DOHH2 (cell line): Measurements from ENCODE around the gene SFXN1.

Experiments
- H3F3A ChIP-seq: fragments of 200-600 bp; sonication (generic), shearing (Covaris generic); 2 replicates; pipeline ENCODE4 v1.6.0; 2016; ENCODE audit warnings: antibody characterized with exemption, mild to moderate bottlenecking; ENCODE audit not compliant: control insufficient read depth, insufficient read depth
- H3K27ac ChIP-seq: fragments of 200-600 bp; sonication (generic); 2 replicates; pipeline ENCODE4 v1.5.1; 2014; ENCODE audit warnings: low read depth, mild to moderate bottlenecking, low read length, moderate library complexity
- H3K27me3 ChIP-seq: fragments of 200-600 bp; sonication (generic); 2 replicates; pipeline ENCODE4 v1.6.1; 2014; ENCODE audit warnings: mild to moderate bottlenecking, low read length, mixed read lengths; ENCODE audit not compliant: control insufficient read depth
- H3K36me3 ChIP-seq: fragments of 200-600 bp; sonication (generic); 2 replicates; pipeline ENCODE4 v1.6.1; 2014; ENCODE audit warnings: mild to moderate bottlenecking, low read length, moderate library complexity, mixed read lengths; ENCODE audit not compliant: control insufficient read depth
- H3K4me1 ChIP-seq: fragments of 200-600 bp; sonication (generic); 2 replicates; pipeline ENCODE4 v1.6.1; 2014; ENCODE audit warnings: mild to moderate bottlenecking, low read length, mixed read lengths; ENCODE audit not compliant: control insufficient read depth
- H3K4me2 ChIP-seq: fragments of 200-600 bp; sonication (generic); 2 replicates; pipeline ENCODE4 v1.6.0; 2014; ENCODE audit warnings: mild to moderate bottlenecking, low read length, moderate library complexity
- H3K4me3 ChIP-seq: fragments of 200-600 bp; sonication (generic); 2 replicates; pipeline ENCODE4 v1.5.1; 2014; ENCODE audit warnings: mild to moderate bottlenecking, low read length, mixed read lengths
- H3K79me2 ChIP-seq: fragments of 200-600 bp; sonication (generic); 2 replicates; pipeline ENCODE4 v1.6.1; 2014; ENCODE audit warnings: mild to moderate bottlenecking, low read length, mixed read lengths; ENCODE audit not compliant: control insufficient read depth
- H3K9me2 ChIP-seq: fragments of 200-600 bp; sonication (generic); replicated peaks from 2 replicates; pipeline ENCODE4 v1.6.1; 2014; ENCODE audit warnings: mild to moderate bottlenecking, low read length, mixed read lengths; ENCODE audit not compliant: control insufficient read depth
- H3K9me3 ChIP-seq: fragments of 200-600 bp; sonication (generic); 2 replicates; pipeline ENCODE4 v1.6.1; 2014; ENCODE audit warnings: antibody characterized with exemption, low read length, mixed read lengths; ENCODE audit not compliant: control insufficient read depth, insufficient read depth
- H4K20me1 ChIP-seq: fragments of 200-600 bp; sonication (generic); 2 replicates; pipeline ENCODE4 v1.6.0; 2014; ENCODE audit warnings: low read depth, mild to moderate bottlenecking, antibody characterized with exemption, low read length, moderate library complexity; ENCODE audit not compliant: control insufficient read depth, insufficient read depth
- EZH2phosphoT487 ChIP-seq: fragments of 200-600 bp; sonication (generic); IDR thresholded peaks from 2 replicates; pipeline ENCODE4 v1.6.1; 2017; ENCODE audit warnings: borderline replicate concordance, mild to moderate bottlenecking, antibody characterized with exemption, low read length, moderate library complexity, mixed read lengths
- TF ChIP-seq, protein P1 (sequence below): fragments of 200-600 bp; sonication (generic); IDR thresholded peaks from one replicate; pipeline ENCODE4 v1.5.1; 2014; ENCODE audit warnings: antibody characterized with exemption, mild to moderate bottlenecking, low read depth, low read length; ENCODE audit not compliant: poor library complexity, severe bottlenecking

The SFXN1 gene

GRCh38 chr5:175468892-175469291 lies 9.5 kb upstream of the SFXN1 start:
- no peaks in the 10 kb centered on the region for H4K20me1 ChIP-seq
- no peak for TF ChIP-seq EZH2phosphoT487
- TF ChIP-seq, protein P1, sequence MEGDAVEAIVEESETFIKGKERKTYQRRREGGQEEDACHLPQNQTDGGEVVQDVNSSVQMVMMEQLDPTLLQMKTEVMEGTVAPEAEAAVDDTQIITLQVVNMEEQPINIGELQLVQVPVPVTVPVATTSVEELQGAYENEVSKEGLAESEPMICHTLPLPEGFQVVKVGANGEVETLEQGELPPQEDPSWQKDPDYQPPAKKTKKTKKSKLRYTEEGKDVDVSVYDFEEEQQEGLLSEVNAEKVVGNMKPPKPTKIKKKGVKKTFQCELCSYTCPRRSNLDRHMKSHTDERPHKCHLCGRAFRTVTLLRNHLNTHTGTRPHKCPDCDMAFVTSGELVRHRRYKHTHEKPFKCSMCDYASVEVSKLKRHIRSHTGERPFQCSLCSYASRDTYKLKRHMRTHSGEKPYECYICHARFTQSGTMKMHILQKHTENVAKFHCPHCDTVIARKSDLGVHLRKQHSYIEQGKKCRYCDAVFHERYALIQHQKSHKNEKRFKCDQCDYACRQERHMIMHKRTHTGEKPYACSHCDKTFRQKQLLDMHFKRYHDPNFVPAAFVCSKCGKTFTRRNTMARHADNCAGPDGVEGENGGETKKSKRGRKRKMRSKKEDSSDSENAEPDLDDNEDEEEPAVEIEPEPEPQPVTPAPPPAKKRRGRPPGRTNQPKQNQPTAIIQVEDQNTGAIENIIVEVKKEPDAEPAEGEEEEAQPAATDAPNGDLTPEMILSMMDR = no peak
- no peaks in the 10 kb centered on the region for H3K79me2 ChIP-seq
- no peak overlapping the region for H3K4me2 ChIP-seq
- no peaks in the 10 kb centered on the region for H3K9me2 ChIP-seq
- H3F3A ChIP-seq = no peaks in the 10 kb centered on the region
- H3K36me3 ChIP-seq = no peaks in the 10 kb centered on the region
- no peak overlapping the region for H3K4me3 ChIP-seq
- H3K9me3 ChIP-seq = no peaks in the 10 kb centered on the region
- H3K27me3 ChIP-seq = peaks cover 11% of the 10 kb centered on the region
- H3K4me1 ChIP-seq = peaks cover 3% of the 10 kb centered on the region; the same call in 1 of the 2 replicates
- H3K27ac ChIP-seq = no peak overlapping the region

DNA sequence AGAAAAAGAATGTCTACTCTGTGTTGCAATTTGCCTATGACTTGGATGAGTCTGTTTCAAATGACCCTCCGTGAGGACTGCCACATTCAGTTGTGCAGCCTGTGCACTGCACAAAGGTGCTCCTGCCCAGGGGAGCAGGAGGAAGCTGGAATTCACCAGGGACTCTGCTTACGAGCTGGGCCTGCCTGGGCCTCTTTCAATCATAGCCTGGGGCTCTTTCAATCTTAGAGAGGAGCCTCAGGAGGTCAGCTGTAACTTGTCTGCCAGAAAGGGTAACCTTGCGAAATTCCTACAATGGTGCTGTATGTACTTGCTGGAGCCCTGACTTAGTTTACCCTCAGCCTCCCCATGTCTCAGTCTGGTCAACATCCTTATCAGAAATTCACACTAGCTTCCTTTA lies 8.4 kb upstream of the SFXN1 start:
- Histone ChIP-seq H3K27me3 (peaks cover 17% of the 10 kb centered on the region), H3F3A (no peaks in the 10 kb centered on the region), H3K27ac (no peak overlapping the region), H3K4me3 (no peak overlapping the region), H3K79me2 (no peaks in the 10 kb centered on the region), H3K9me3 (no peaks in the 10 kb centered on the region), H4K20me1 (no peaks in the 10 kb centered on the region), H3K36me3 (no peaks in the 10 kb centered on the region), H3K4me2 (no peak overlapping the region), H3K4me1 (peaks cover under 1% of the 10 kb centered on the region; the same call in 1 of the 2 replicates), H3K9me2 (no peaks in the 10 kb centered on the region)
- no peak for TF ChIP-seq EZH2phosphoT487
- TF ChIP-seq, protein P1 = no peak

GRCh38 chr5:175470781-175471180 lies 7.6 kb upstream of the SFXN1 start:
- no peaks in the 10 kb centered on the region for H3K9me3 ChIP-seq
- no peaks in the 10 kb centered on the region for H3K9me2 ChIP-seq
- H3K27ac ChIP-seq = no peak overlapping the region
- H4K20me1 ChIP-seq = no peaks in the 10 kb centered on the region
- H3K4me2 ChIP-seq = no peak overlapping the region
- H3K4me3 ChIP-seq = no peak overlapping the region
- H3K79me2 ChIP-seq = no peaks in the 10 kb centered on the region
- no peaks in the 10 kb centered on the region for H3K4me1 ChIP-seq
- no peaks in the 10 kb centered on the region for H3F3A ChIP-seq
- peaks cover 26% of the 10 kb centered on the region for H3K27me3 ChIP-seq
- TF ChIP-seq EZH2phosphoT487 = no peak
- TF ChIP-seq, protein P1 = no peak
- no peaks in the 10 kb centered on the region for H3K36me3 ChIP-seq

- Histone ChIP-seq H4K20me1 (no peaks in the 10 kb centered on the region), H3F3A (no peaks in the 10 kb centered on the region), H3K4me1 (no peaks in the 10 kb centered on the region), H3K36me3 (no peaks in the 10 kb centered on the region), H3K9me2 (no peaks in the 10 kb centered on the region), H3K27ac (no peak overlapping the region), H3K4me3 (no peak overlapping the region), H3K9me3 (no peaks in the 10 kb centered on the region), H3K27me3 (peaks cover 25% of the 10 kb centered on the region), H3K79me2 (no peaks in the 10 kb centered on the region), H3K4me2 (no peak overlapping the region)
- TF ChIP-seq EZH2phosphoT487 = no peak
- TF ChIP-seq, protein P1 = no peak
These were observed 7.2 kb upstream of the SFXN1 start for GRCh38 chr5:175471196-175471595.
